MCF 10A (cell line): ENCODE measurements around the gene CDKN1C. TPM values are rescaled to one million over a fixed set of nuclear protein-coding genes. Genes with fewer than 3 reads are reported as not detected.

Source experiments
- BruUV-seq: library from RNA; stranded (reverse); fragments of 400-500 nt; replicated peaks from 2 replicates; lab custom pipeline; 2021; lab: Mats Ljungman, UMichigan
- CTCF ChIA-PET: fragments of 300-600 bp; sonication (Branson Sonifier 250); formaldehyde crosslinking; extraction: SDS; loops from one replicate; lab custom pipeline; 2021; ENCODE audit warnings: antibody characterized with exemption, inconsistent platforms; lab: Yijun Ruan, JAX
- POLR2A ChIA-PET: fragments of 300-600, 350-650 bp; sonication (Branson Sonifier 250); formaldehyde crosslinking; extraction: SDS; loops from one replicate; lab custom pipeline; 2020; ENCODE audit warnings: antibody characterized with exemption, inconsistent platforms; lab: Yijun Ruan, JAX
- DNase-seq: peaks from one replicate; pipeline ENCODE4 v3.0.0-alpha.2; 2018; ENCODE audit not compliant: unreplicated experiment
- H3K27ac Mint-ChIP-seq: one replicate; pipeline ENCODE4 v1.8.0; 2022; ENCODE audit warnings: mild to moderate bottlenecking, low read depth, mixed read lengths; ENCODE audit not compliant: unreplicated experiment
- H3K27me3 Mint-ChIP-seq: one replicate; pipeline ENCODE4 v1.8.0; 2022; ENCODE audit warnings: mixed read lengths; ENCODE audit not compliant: insufficient read depth, unreplicated experiment
- H3K36me3 Mint-ChIP-seq: one replicate; pipeline ENCODE4 v1.8.0; 2022; ENCODE audit warnings: mild to moderate bottlenecking, moderate library complexity, mixed read lengths; ENCODE audit not compliant: insufficient read depth, unreplicated experiment
- H3K4me1 Mint-ChIP-seq: one replicate; pipeline ENCODE4 v1.8.0; 2022; ENCODE audit warnings: mixed read lengths; ENCODE audit not compliant: insufficient read depth, unreplicated experiment
- H3K4me3 Mint-ChIP-seq: one replicate; pipeline ENCODE4 v1.8.0; 2022; ENCODE audit warnings: mild to moderate bottlenecking, moderate library complexity, mixed read lengths; ENCODE audit not compliant: unreplicated experiment
- H3K9me3 Mint-ChIP-seq: one replicate; pipeline ENCODE4 v1.8.0; 2022; ENCODE audit warnings: mixed read lengths; ENCODE audit not compliant: unreplicated experiment
- CTCF ChIP-seq: fragments of 200-600 bp; IDR thresholded peaks from one replicate; pipeline ENCODE4 v1.8.0; 2022; ENCODE audit warnings: antibody characterized with exemption, mild to moderate bottlenecking; ENCODE audit not compliant: unreplicated experiment
- intact Hi-C: fragments of 100-400 bp; cut with micrococcal nuclease; formaldehyde crosslinking; loops from 2 replicates; pipeline ENCODE4 v1.14.1; 2022
- total RNA-seq: library from RNA; stranded (reverse); gene quantifications from 2 replicates; pipeline ENCODE4 v1.2.3, GENCODE V29; 2022

Gene CDKN1C
- total RNA-seq, 1 experiment from 2014 or later: 6.9 TPM

DNA sequence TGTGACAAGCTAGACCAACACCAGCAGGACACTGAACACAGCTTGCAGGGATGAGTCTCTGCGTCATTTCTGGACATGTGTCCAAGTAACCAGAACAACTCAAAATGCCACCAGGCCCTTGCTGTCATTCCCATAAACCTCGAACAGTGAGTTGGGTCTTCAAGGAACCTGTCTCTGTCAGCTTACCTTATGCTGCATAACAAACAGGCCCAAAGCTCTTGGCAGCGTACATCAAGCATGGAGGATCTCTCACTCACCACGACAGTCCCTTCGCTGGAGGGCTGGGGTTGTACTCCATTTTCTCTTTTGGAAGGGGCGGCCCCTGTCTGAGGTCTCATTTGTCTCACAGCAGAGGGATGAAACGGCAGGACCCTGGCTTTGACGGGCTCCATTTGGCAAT, 6.8 kb downstream of the CDKN1C start:
- peaks cover 5% of the 10 kb centered on the region for H3K4me1 Mint-ChIP-seq
- no peaks in the 10 kb centered on the region for H3K9me3 Mint-ChIP-seq
- H3K36me3 Mint-ChIP-seq: peaks cover 7% of the 10 kb centered on the region
- ChIA-PET POLR2A (interaction anchor here (0.7 to 1.7 kb wide), 3 partner anchors 12 to 206 kb away, joined by 3 to 7 read pairs (median 3); no protein-coding TSS in a partner anchor), CTCF (interaction anchor here (0.7 to 1.7 kb wide), 3 partner anchors 9 to 135 kb away, joined by 3 to 9 read pairs (median 6); no protein-coding TSS in a partner anchor)
- intact Hi-C loops: no loop called here
- H3K27ac Mint-ChIP-seq: no peak overlapping the region
- H3K4me3 Mint-ChIP-seq: no peak overlapping the region
- no peak for DNase-seq
- BruUV-seq: no TSS peak
- TF ChIP-seq CTCF: no peak
- no peaks in the 10 kb centered on the region for H3K27me3 Mint-ChIP-seq

DNA sequence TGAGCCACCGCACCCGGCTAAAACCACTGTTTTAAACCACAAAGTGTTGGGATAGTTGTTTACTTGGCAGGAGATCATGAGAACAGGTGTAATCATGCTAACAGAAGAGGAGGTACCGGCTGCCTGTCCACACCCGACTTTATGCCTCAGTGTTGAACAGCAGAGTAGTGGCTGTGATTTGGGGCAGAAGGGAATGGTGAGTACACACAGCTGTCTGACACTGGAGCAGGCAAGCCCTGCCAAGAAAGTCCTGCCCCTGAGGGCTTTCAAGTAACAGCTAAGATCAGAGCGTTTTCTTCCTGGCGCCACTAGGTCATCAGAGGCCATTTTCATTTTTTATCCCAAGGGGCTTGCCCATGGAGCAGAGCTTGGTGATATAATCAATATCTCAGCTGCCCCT, 8.1 kb downstream of the CDKN1C start:
- Mint-ChIP-seq H3K9me3 (no peaks in the 10 kb centered on the region), H3K4me3 (no peak overlapping the region), H3K27ac (no peak overlapping the region), H3K4me1 (peaks cover 5% of the 10 kb centered on the region), H3K36me3 (peaks cover 4% of the 10 kb centered on the region), H3K27me3 (no peaks in the 10 kb centered on the region)
- no peak for TF ChIP-seq CTCF
- no TSS peak for BruUV-seq
- intact Hi-C loops: no loop called here
- ChIA-PET POLR2A (interaction anchor here (1.7 kb wide), 1 partner anchor 13 kb away, joined by 7 read pairs; no protein-coding TSS in a partner anchor), CTCF (interaction anchor here (1.2 to 1.7 kb wide), 3 partner anchors 10 to 344 kb away, joined by 3 to 9 read pairs (median 5); no protein-coding TSS in a partner anchor)
- DNase-seq: no peak

- no peaks in the 10 kb centered on the region for H3K36me3 Mint-ChIP-seq
- DNase-seq: no peak
- POLR2A ChIA-PET: no interaction called here
- no peaks in the 10 kb centered on the region for H3K27me3 Mint-ChIP-seq
- CTCF ChIA-PET: interaction anchor here (0.6 kb wide), 1 partner anchor 13 kb away, joined by 3 read pairs; no protein-coding TSS in a partner anchor
- H3K9me3 Mint-ChIP-seq: no peaks in the 10 kb centered on the region
- H3K27ac Mint-ChIP-seq: no peak overlapping the region
- BruUV-seq: no TSS peak
- H3K4me1 Mint-ChIP-seq: peaks cover 5% of the 10 kb centered on the region
- no peak for TF ChIP-seq CTCF
- no peak overlapping the region for H3K4me3 Mint-ChIP-seq
- intact Hi-C loops: no loop called here
Measured at GRCh38 chr11:2874963-2875362, 10.6 kb downstream of the CDKN1C start.

DNA sequence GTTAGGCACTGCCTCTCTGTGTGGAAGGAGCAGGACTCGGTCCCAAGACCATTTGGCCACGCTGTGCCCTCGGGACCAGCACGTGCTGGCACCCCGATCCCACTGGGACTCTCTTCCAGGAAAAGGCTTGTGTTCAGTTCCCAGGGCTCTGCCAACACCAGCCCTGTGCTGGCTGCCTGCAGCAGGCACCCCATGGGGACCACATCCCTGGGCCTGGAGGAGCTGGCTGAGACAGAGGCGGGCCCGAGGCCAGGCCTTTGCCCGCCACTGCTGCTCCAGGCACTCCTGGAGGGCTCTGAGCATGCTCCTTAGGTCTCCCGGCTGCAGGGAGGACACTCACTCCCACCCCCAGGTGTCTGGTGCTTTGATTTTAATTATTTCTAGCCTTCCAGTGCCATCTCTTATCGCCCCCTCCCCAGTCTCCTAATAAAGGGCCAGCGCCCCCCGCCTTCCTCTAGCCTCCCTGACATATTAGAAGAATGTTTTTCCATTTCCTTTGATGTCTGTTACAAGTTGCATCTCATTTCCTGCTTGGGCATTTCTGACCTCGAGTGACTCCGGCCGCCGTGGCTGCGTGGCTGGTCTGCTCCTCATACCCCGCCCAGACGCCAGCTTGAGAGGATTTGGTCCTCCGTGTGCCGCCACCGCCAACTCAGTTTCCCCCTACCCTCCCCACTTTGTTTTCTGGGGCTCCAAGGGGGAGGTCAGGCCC, 14.4 kb downstream of the CDKN1C start:
- H3K27ac Mint-ChIP-seq: no peak overlapping the region
- TF ChIP-seq CTCF: no peak
- H3K27me3 Mint-ChIP-seq: no peaks in the 10 kb centered on the region
- no peaks in the 10 kb centered on the region for H3K9me3 Mint-ChIP-seq
- H3K36me3 Mint-ChIP-seq: no peaks in the 10 kb centered on the region
- intact Hi-C loops: no loop called here
- no peaks in the 10 kb centered on the region for H3K4me1 Mint-ChIP-seq
- CTCF ChIA-PET: no interaction called here
- DNase-seq: no peak
- H3K4me3 Mint-ChIP-seq: no peak overlapping the region
- BruUV-seq: no TSS peak
- POLR2A ChIA-PET: no interaction called here
